SU-DHL-6 (cell line): ENCODE results near the gene IGLL5.
"Not testable (repeated sequence)": the region's sequence is repeated elsewhere in the genome, so short reads cannot be mapped to it uniquely, and the experiment has no call there.

ENCODE experiments used
- EZH2phosphoT487 ChIP-seq: fragments of 200-600 bp; sonication (generic), shearing (Covaris generic); conservative IDR thresholded peaks from 2 replicates; pipeline ENCODE4 v1.6.1; 2018; ENCODE audit warnings: mild to moderate bottlenecking, antibody characterized with exemption, low read length, moderate library complexity, mixed read lengths
- TF ChIP-seq, protein P1 (sequence below): fragments of 200-600 bp; sonication (generic); IDR thresholded peaks from one replicate; pipeline ENCODE4 v1.5.1; 2017; ENCODE audit warnings: antibody characterized with exemption, mild to moderate bottlenecking, low read length, moderate library complexity; ENCODE audit not compliant: insufficient read depth, poor library complexity, severe bottlenecking

DNA sequence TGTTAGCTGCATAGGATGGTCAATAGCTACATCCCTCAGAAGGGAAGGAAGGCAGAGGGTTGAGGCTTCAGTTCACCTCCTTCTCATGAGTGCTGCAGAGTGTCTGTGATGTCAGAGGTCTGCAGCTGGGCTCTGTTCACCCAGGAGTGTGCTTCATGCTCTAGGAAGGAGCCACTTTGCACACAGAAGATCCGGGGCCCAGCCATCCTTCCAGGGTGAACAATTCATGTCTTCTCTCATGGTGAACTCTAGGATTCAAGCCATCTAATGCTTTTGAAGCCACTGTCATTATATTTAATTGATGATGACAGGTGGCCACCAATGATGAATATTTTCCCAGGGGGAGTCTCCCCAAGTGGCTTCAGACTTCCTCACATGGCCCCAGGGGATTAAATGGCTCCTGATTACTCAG is 16.2 kb downstream of the IGLL5 start:
- TF ChIP-seq, protein P1, sequence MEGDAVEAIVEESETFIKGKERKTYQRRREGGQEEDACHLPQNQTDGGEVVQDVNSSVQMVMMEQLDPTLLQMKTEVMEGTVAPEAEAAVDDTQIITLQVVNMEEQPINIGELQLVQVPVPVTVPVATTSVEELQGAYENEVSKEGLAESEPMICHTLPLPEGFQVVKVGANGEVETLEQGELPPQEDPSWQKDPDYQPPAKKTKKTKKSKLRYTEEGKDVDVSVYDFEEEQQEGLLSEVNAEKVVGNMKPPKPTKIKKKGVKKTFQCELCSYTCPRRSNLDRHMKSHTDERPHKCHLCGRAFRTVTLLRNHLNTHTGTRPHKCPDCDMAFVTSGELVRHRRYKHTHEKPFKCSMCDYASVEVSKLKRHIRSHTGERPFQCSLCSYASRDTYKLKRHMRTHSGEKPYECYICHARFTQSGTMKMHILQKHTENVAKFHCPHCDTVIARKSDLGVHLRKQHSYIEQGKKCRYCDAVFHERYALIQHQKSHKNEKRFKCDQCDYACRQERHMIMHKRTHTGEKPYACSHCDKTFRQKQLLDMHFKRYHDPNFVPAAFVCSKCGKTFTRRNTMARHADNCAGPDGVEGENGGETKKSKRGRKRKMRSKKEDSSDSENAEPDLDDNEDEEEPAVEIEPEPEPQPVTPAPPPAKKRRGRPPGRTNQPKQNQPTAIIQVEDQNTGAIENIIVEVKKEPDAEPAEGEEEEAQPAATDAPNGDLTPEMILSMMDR = not testable (repeated sequence)
- not testable (repeated sequence) for TF ChIP-seq EZH2phosphoT487
